ENCODE results near the gene HRH1.

- TF ChIP-seq CTCF (IDR thresholded peaks at IDR 0.05 in 2 of 3, conservative IDR thresholded peaks at IDR 0.05 in 1 of 3; ENCODE audit: borderline replicate concordance in 1 of 3, insufficient read depth in 1 of 3, low read depth in 2 of 3, low read length in 2 of 3), result no peak
- TF ChIP-seq POLR2A (IDR thresholded peaks at IDR 0.05; ENCODE audit: borderline replicate concordance, extremely low read depth, insufficient read depth, insufficient read length), result no peak
- TF ChIP-seq RAD21 (IDR thresholded peaks at IDR 0.05; ENCODE audit: low read depth), result no peak
- no peak for TF ChIP-seq ATF3 (IDR thresholded peaks at IDR 0.05)
- no peak for TF ChIP-seq ZFX (IDR thresholded peaks at IDR 0.05)
- TF ChIP-seq EZH2 (IDR thresholded peaks at IDR 0.05), result no peak
- TF ChIP-seq FOSL1 (IDR thresholded peaks at IDR 0.05; ENCODE audit: low read depth), result no peak
Measured at GRCh38 chr3:11117591-11117990, 36.7 kb upstream of the HRH1 start.

Data from HCT116 (cell line).